CD4-positive, alpha-beta T cell (primary cell): ENCODE results near the gene PRR22. TPM values are rescaled to one million over a fixed set of nuclear protein-coding genes. Genes with fewer than 3 reads are reported as not detected.

Experiments used
- total RNA-seq, 174 experiments: library from RNA in 2 of 174; stranded (reverse) in 2 of 174; gene quantifications; one replicate each; pipeline ENCODE4 v1.2.3 and lab custom pipeline; 2021 to 2026

The PRR22 gene
- total RNA-seq, 2 experiments from 2014 or later, result 3.1 to 4.9 TPM

Other genes with a start within 250 kb of the PRR22 start
- gene TINCR, start 216.8 kb downstream of the PRR22 start, total RNA-seq, result 1 to 10 TPM in 1 of 2 experiments, under 1 TPM in 1; 0.74 to 1.6 TPM
- gene SAFB2, start 162.0 kb downstream of the PRR22 start, total RNA-seq, result 100 to 1,000 TPM; 238 to 246 TPM
- gene SAFB, start 161.7 kb downstream of the PRR22 start, total RNA-seq, result 100 to 1,000 TPM; 195 to 200 TPM
- gene MICOS13, start 104.2 kb downstream of the PRR22 start, total RNA-seq, result 10 to 100 TPM; 21.7 to 23.0 TPM
- gene HSD11B1L, start 103.7 kb downstream of the PRR22 start, total RNA-seq, result 1 to 10 TPM; 2.4 to 2.9 TPM
- 1,000 to 10,000 TPM; 1,509 to 1,565 TPM for gene RPL36, start 94.5 kb downstream of the PRR22 start, total RNA-seq
- 10 to 100 TPM; 88.7 to 91.0 TPM for gene LONP1, start 64.6 kb downstream of the PRR22 start, total RNA-seq
- gene CATSPERD, start 64.1 kb downstream of the PRR22 start, total RNA-seq, result not detected
- 100 to 1,000 TPM; 150 to 170 TPM for gene DUS3L, start 6.4 kb upstream of the PRR22 start, total RNA-seq
- gene NRTN, start 20.3 kb upstream of the PRR22 start, total RNA-seq, result 1 to 10 TPM; 1.5 to 1.6 TPM
- gene FUT6, start 55.0 kb upstream of the PRR22 start, total RNA-seq, result under 1 TPM in 1 of 2 experiments, not detected in 1; 0.17 TPM
- under 1 TPM; 0.61 to 0.85 TPM for gene FUT3, start 66.7 kb upstream of the PRR22 start, total RNA-seq
- 1 to 10 TPM; 7.9 to 8.7 TPM for gene FUT5, start 85.8 kb upstream of the PRR22 start, total RNA-seq
- 10 to 100 TPM; 94.3 to 96.7 TPM for gene NDUFA11, start 119.0 kb upstream of the PRR22 start, total RNA-seq
- gene VMAC, start 120.1 kb upstream of the PRR22 start, total RNA-seq, result 10 to 100 TPM; 23.4 to 25.3 TPM
- 10 to 100 TPM; 43.2 to 44.2 TPM for gene CAPS, start 129.5 kb upstream of the PRR22 start, total RNA-seq
- gene RANBP3, start 193.4 kb upstream of the PRR22 start, total RNA-seq, result 10 to 100 TPM; 82.7 to 88.7 TPM